Mesothelial cell of epicardium (in vitro differentiated cells): ENCODE results near the gene PANK3. TPM values are rescaled to one million over a fixed set of nuclear protein-coding genes. Genes with fewer than 3 reads are reported as not detected.
"Not testable (repeated sequence)": the region's sequence is repeated elsewhere in the genome, so short reads cannot be mapped to it uniquely, and the experiment has no call there.

Experiments used
- DNase-seq, 2 experiments: peaks; one replicate each; pipeline ENCODE4 v3.0.0; 2021; ENCODE audit warnings: low spot score in 2 of 2; ENCODE audit not compliant: unreplicated experiment in 2 of 2
- H3K27ac Mint-ChIP-seq: 2 replicates; pipeline ENCODE4 v1.8.0; 2021; ENCODE audit warnings: mixed read lengths
- H3K27me3 Mint-ChIP-seq: 2 replicates; pipeline ENCODE4 v1.8.0; 2021; ENCODE audit warnings: low read depth, mixed read lengths
- H3K36me3 Mint-ChIP-seq: 2 replicates; pipeline ENCODE4 v1.8.0; 2021; ENCODE audit warnings: mixed read lengths
- H3K4me1 Mint-ChIP-seq: 2 replicates; pipeline ENCODE4 v1.8.0; 2021; ENCODE audit warnings: mixed read lengths
- H3K4me3 Mint-ChIP-seq: 2 replicates; pipeline ENCODE4 v1.8.0; 2021; ENCODE audit warnings: mild to moderate bottlenecking, moderate library complexity, mixed read lengths
- H3K9me3 Mint-ChIP-seq: 2 replicates; pipeline ENCODE4 v1.8.0; 2021; ENCODE audit warnings: mixed read lengths
- CTCF ChIP-seq: fragments of 200-600 bp; sonication (generic); IDR thresholded peaks from one replicate; pipeline ENCODE4 v1.5.0; 2021; ENCODE audit warnings: antibody characterized with exemption; ENCODE audit not compliant: unreplicated experiment
- total RNA-seq: library from RNA; stranded (reverse); gene quantifications from 3 replicates; pipeline ENCODE4 v1.2.1, GENCODE V29; 2021

The PANK3 gene
- total RNA-seq, 1 donor from 2014 or later: 90.7 TPM

- Mint-ChIP-seq H3K36me3 (no peaks in the 10 kb centered on the region), H3K4me3 (no peak overlapping the region), H3K27me3 (no peaks in the 10 kb centered on the region), H3K9me3 (no peaks in the 10 kb centered on the region), H3K27ac (no peak overlapping the region), H3K4me1 (peaks cover 8% of the 10 kb centered on the region)
- DNase-seq: no peak
- no peak for TF ChIP-seq CTCF
These were observed 23.3 kb upstream of the PANK3 start for GRCh38 chr5:168602517-168602916.

GRCh38 chr5:168601972-168602371, 22.8 kb upstream of the PANK3 start:
- DNase-seq: no peak
- peaks cover 8% of the 10 kb centered on the region for H3K4me1 Mint-ChIP-seq
- no peak overlapping the region for H3K27ac Mint-ChIP-seq
- H3K9me3 Mint-ChIP-seq: peaks cover 4% of the 10 kb centered on the region
- TF ChIP-seq CTCF: no peak
- no peak overlapping the region for H3K4me3 Mint-ChIP-seq
- H3K36me3 Mint-ChIP-seq: no peaks in the 10 kb centered on the region
- no peaks in the 10 kb centered on the region for H3K27me3 Mint-ChIP-seq

GRCh38 chr5:168600409-168600808, 21.2 kb upstream of the PANK3 start:
- TF ChIP-seq CTCF: no peak
- no peak overlapping the region for H3K4me3 Mint-ChIP-seq
- H3K36me3 Mint-ChIP-seq: no peaks in the 10 kb centered on the region
- H3K4me1 Mint-ChIP-seq: peaks cover 8% of the 10 kb centered on the region
- peaks cover 12% of the 10 kb centered on the region for H3K9me3 Mint-ChIP-seq
- H3K27ac Mint-ChIP-seq: peak overlapping the region; percentile 36
- no peak for DNase-seq
- peaks cover 9% of the 10 kb centered on the region for H3K27me3 Mint-ChIP-seq

GRCh38 chr5:168599826-168600225, 20.7 kb upstream of the PANK3 start:
- H3K9me3 Mint-ChIP-seq: peaks cover 12% of the 10 kb centered on the region
- peaks cover 8% of the 10 kb centered on the region for H3K4me1 Mint-ChIP-seq
- no peaks in the 10 kb centered on the region for H3K36me3 Mint-ChIP-seq
- no peak overlapping the region for H3K4me3 Mint-ChIP-seq
- no peak for DNase-seq
- H3K27me3 Mint-ChIP-seq: peaks cover 13% of the 10 kb centered on the region
- peak overlapping the region; percentile 49 for H3K27ac Mint-ChIP-seq
- TF ChIP-seq CTCF: no peak

GRCh38 chr5:168598639-168599038, 19.5 kb upstream of the PANK3 start:
- no peak for DNase-seq
- Mint-ChIP-seq H3K27ac (no peak overlapping the region), H3K27me3 (peaks cover 20% of the 10 kb centered on the region), H3K4me3 (no peak overlapping the region), H3K9me3 (peaks cover 12% of the 10 kb centered on the region), H3K4me1 (peaks cover 8% of the 10 kb centered on the region), H3K36me3 (no peaks in the 10 kb centered on the region)
- no peak for TF ChIP-seq CTCF

- H3K36me3 Mint-ChIP-seq: no peaks in the 10 kb centered on the region
- no peak overlapping the region for H3K27ac Mint-ChIP-seq
- H3K27me3 Mint-ChIP-seq: peaks cover 20% of the 10 kb centered on the region
- H3K4me3 Mint-ChIP-seq: no peak overlapping the region
- TF ChIP-seq CTCF: no peak
- H3K4me1 Mint-ChIP-seq: peaks cover 8% of the 10 kb centered on the region
- DNase-seq: no peak
- H3K9me3 Mint-ChIP-seq: peaks cover 12% of the 10 kb centered on the region
These were observed 17.8 kb upstream of the PANK3 start for GRCh38 chr5:168596927-168597326.

- Mint-ChIP-seq H3K9me3 (peaks cover 12% of the 10 kb centered on the region), H3K27me3 (peaks cover 20% of the 10 kb centered on the region)
- not testable (repeated sequence) for H3K4me3 Mint-ChIP-seq, H3K4me1 Mint-ChIP-seq, DNase-seq, H3K36me3 Mint-ChIP-seq, H3K27ac Mint-ChIP-seq
These were observed 17.0 kb upstream of the PANK3 start for GRCh38 chr5:168596122-168596521.
